H1 (cell line): Measurements from ENCODE around the gene CCAR1.

Source experiments
- CTCF ChIP-seq, 3 experiments: IDR thresholded peaks; 1 replicate in 2 of 3; 2 replicates in 1 of 3; pipeline versions ENCODE4 v1.5.1 to v1.6.1; 2011; ENCODE audit warnings: low read length in 3 of 3, mild to moderate bottlenecking in 3 of 3, inconsistent platforms in 2 of 3, low read depth in 1 of 3, moderate library complexity in 1 of 3; ENCODE audit not compliant: insufficient read depth in 1 of 3; ENCODE audit errors: control extremely low read depth in 1 of 3
- GABPA ChIP-seq: IDR thresholded peaks from 2 replicates; pipeline ENCODE4 v1.6.1; 2011; ENCODE audit warnings: mild to moderate bottlenecking, low read length, moderate library complexity, borderline replicate concordance; ENCODE audit not compliant: insufficient read depth
- KDM5A ChIP-seq: fragments of 200-600 bp; IDR thresholded peaks from 2 replicates; pipeline ENCODE4 v1.7.1; 2012; ENCODE audit warnings: mild to moderate bottlenecking, low read length, inconsistent platforms, mixed read lengths
- RAD21 ChIP-seq, 2 experiments: IDR thresholded peaks in 1 of 2; conservative IDR thresholded peaks in 1 of 2; 2 replicates each; pipeline ENCODE4 v1.6.1; 2011; ENCODE audit warnings: low read depth in 2 of 2, low read length in 2 of 2, improper control_type of control experiment in 1 of 2, inconsistent platforms in 1 of 2, mild to moderate bottlenecking in 1 of 2, moderate library complexity in 1 of 2
- SIRT6 ChIP-seq: IDR thresholded peaks from one replicate; pipeline ENCODE4 v1.7.1; 2012; ENCODE audit warnings: low read length, inconsistent platforms
- TF ChIP-seq, protein P1 (sequence below): IDR thresholded peaks from 2 replicates; pipeline ENCODE4 v1.6.1; 2012; ENCODE audit warnings: inconsistent platforms

GRCh38 chr10:68811314-68812009, 90.4 kb downstream of the CCAR1 start:
- TF ChIP-seq CTCF (IDR thresholded peaks at IDR 0.05; ENCODE audit: control extremely low read depth in 1 of 3, insufficient read depth in 1 of 3, low read depth in 1 of 3, low read length in 3 of 3), result no peak
- TF ChIP-seq, protein P1, sequence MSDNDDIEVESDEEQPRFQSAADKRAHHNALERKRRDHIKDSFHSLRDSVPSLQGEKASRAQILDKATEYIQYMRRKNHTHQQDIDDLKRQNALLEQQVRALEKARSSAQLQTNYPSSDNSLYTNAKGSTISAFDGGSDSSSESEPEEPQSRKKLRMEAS, result no peak
- no peak for TF ChIP-seq KDM5A
- no peak for TF ChIP-seq SIRT6
- TF ChIP-seq GABPA, result no peak
- TF ChIP-seq RAD21 (IDR thresholded peaks at IDR 0.05 in 1 of 2, conservative IDR thresholded peaks at IDR 0.05 in 1 of 2; ENCODE audit: low read depth in 2 of 2, low read length in 2 of 2), result no peak
